Activated T-cell treated with anti-CD3 and anti-CD28 coated beads for 4 hours (primary cell): ENCODE measurements around the gene ZBTB40.

Experiments
- DNase-seq: peaks from one replicate; pipeline ENCODE4 v3.0.0-alpha.2; 2020

ZBTB40 gene

GRCh38 chr1:22507587-22507986, 55.9 kb downstream of the ZBTB40 start:
- DNase-seq, result no peak

DNA sequence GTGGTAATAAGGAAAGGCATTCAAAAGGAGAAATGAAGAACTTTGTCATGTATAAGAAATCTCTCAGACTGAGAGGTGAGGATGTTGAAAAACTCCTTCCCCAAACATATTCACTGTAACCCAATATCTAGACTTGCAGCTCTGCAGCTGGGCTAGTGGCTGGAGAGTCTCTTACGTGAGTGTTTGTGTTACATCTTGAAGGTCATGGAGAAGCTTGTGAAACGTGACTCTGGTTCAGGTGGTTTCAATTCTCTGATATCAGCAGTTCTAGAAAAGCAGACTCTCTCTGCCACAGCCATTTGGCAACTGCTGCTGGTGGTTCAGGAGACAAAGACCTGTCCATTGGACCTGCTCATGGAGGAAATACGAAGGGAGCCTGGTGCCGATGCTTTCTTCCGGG, 56.7 kb downstream of the ZBTB40 start:
- no peak for DNase-seq

GRCh38 chr1:22508991-22509390, 57.3 kb downstream of the ZBTB40 start:
- DNase-seq, result no peak

- no peak for DNase-seq
These were observed 58.2 kb downstream of the ZBTB40 start for GRCh38 chr1:22509815-22510214.

DNA sequence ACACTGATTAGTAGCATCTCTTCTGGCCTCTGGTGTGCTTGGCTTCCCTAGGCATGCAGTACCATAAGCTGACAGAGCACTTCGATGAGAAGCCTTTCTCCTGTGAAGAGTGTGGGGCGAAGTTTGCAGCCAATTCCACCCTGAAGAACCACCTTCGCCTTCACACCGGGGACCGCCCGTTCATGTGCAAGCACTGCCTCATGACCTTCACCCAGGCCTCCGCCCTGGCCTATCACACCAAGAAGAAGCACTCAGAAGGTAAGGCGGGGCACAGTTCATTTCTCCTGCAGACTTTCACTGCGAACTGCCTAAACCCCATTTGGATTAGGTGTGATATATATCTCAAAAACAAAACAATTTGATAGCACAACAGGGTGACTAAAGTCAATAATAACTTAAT, 61.2 kb downstream of the ZBTB40 start:
- DNase-seq, result no peak

- DNase-seq, result no peak
These were observed 65.4 kb downstream of the ZBTB40 start for GRCh38 chr1:22516906-22517571.

GRCh38 chr1:22517956-22518355, 66.3 kb downstream of the ZBTB40 start:
- DNase-seq, result no peak

GRCh38 chr1:22518379-22518778, 66.7 kb downstream of the ZBTB40 start:
- no peak for DNase-seq

GRCh38 chr1:22520871-22521270, 69.2 kb downstream of the ZBTB40 start:
- DNase-seq, result no peak

DNA sequence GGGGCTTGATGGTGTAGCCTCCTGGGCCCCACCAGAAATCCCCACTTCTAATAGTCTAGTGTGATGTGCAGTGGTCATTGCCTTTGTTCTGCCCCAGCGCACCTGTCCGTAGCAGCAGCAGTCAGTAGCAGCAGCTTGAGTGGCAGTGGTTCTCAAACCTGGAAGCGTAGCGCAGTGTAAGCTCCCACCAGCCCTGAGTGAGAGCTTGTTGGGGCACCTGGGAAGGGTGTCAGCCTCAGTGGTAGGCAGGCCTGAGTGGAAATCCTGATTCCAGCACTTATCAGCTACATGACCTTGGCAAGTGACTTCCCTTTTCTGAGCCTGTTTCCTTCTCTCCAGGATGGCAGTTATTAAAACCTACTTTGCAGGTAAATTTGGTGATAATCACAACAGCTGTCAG, 70.0 kb downstream of the ZBTB40 start:
- no peak for DNase-seq

- no peak for DNase-seq
These were observed 70.6 kb downstream of the ZBTB40 start for GRCh38 chr1:22522221-22522743.

DNA sequence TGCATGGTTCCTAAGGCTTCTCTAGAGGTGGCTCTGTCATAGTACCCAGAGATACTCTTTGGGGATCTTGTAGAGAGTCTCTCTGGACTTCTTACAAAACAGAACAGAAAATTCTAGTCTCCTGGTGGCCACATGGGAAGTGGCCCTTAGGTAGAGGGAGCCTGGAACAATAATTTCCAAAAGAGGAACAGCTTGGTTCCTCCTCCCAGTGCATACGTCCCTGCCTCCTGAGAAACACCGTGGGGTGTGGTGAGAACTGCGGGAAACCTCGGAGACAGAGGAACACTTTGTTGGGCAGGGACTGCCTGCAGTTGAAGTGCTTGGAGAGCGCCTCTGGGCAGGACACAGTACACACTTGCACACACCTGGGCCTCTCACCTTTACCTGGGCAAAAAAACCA, 72.8 kb downstream of the ZBTB40 start:
- DNase-seq, result no peak

DNA sequence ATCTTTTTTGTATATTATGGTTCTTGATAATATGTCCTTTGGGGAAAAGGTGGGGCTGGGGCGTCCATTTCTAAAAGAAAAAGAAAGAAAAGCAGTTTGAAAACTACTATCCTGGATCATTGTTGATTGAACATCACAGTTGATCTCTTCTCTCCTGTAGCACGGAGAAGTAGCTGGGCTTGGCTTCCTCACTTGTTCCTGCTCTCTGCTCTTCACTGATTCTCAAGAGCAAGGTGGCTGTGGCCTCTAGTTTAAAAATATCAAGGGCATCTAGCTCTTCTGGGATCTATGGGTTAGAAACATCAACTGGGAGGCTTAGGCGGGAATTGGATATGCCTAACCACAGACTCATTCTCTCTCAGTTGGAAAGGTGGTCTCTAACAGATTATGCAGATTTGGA, 73.6 kb downstream of the ZBTB40 start:
- DNase-seq, result no peak

DNA sequence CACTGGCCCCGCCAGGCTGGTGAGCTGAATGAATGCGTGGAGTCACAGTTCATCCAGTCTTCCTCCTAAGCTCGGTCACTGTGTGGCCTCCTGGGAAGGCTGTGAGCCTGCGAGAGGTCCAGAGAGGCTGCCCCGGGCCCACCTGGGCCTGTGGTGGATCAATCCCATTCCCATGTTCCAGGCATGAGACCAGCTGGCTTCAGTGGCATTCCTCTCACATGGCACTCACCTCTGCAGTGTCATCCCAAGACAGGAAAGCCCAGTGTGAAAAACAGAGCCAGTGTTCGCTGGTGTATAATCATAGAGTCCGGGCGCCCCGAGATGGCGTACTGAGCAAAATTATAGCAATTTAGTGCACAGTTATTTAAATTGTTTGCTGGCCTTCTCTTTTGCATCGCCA, 74.0 kb downstream of the ZBTB40 start:
- DNase-seq, result no peak

GRCh38 chr1:22526098-22526497, 74.4 kb downstream of the ZBTB40 start:
- DNase-seq, result no peak

- DNase-seq, result no peak
These were observed 75.0 kb downstream of the ZBTB40 start for GRCh38 chr1:22526677-22527076.

DNA sequence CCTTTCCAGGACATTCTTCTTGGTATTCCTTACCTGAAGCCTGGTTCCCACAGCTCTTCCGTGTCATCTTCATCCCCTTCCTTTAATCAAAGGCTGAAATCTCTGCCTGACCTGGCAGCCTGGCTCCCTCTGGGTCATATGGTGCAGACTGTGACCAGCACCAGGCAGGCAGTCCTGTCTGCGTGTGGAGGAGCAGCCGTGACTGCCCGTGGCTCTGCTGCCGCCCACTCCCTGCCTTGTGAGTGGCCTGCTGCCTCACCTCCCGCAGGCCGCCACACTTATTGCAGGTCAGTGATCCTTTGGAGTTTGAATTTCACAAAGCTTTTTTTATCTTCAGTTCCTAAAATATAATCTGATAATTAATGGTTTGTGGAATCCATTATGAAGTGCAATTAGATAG, 75.5 kb downstream of the ZBTB40 start:
- DNase-seq, result no peak

- DNase-seq, result no peak
These were observed 76.1 kb downstream of the ZBTB40 start for GRCh38 chr1:22527555-22528296.

DNA sequence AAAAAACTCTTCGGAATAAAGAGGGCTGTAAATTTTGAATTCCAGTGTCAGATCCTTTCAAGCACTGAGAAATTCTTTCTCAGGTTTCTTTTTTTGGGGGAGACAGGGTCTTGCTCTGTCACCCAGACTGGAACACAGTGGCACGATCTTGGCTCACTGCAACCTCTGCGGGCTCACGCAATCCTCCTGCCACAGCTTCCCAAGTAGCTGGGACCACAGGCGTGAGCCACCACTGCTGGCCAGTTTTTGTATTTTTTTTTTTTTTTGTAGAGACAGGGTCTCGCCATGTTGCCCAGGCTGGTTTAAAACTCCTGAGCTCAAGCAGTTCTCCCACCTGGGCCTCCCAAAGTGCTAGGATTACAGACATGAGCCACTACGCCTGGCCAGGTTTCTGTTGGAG, 76.8 kb downstream of the ZBTB40 start:
- DNase-seq, result no peak

DNA sequence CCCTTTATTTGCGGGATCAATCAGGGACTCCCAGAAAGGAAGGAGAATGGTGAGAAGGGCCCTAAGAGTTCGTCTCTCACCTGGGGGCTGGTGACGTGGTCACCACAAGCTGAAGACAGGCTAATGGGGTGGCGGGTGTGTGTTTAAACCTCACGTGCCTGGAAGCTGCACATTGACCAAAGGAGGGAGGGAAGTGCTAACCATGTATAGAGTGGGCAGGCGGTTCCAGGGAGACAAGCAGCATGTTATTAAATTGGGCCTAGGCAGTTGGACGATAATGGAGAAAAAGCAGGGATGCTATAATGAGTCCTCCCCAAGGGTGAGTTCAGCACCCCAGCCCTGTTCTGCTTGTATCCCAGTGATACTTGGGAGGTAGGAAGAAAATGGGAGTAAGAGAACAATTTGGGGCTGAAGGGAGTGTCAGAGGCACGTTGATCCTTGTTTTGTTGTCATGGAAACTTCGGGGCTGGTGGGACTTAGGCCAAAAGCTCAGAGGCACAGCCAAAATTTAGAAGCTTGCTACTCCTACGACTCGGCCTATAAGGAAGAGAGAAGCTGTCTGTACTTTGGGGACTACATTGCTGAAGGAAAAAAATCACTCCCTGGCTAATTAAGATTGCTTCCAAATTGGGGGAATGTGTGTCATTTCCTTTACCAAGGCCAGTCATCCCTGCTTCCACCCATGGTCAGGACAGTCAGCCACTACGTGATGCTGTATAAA, 78.4 kb downstream of the ZBTB40 start:
- no peak for DNase-seq

DNA sequence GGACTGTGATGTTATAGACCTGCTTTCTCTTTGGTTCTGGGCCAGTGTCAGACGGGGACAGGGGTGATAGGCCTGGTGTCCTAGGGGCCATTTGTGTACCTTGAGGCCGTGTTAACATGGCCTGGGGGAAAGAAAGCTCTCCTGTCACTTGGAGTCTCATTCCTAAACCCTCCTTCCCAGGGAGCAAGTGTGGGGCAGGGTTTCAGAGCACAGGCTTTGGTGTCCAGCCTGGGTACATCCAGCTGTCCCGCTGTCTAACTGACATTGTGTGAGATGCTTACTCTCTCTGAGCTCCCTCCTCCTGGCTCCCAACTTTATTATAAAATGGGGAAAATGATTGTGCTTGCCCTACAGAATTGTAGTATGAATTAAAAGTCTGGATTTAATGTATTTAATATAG, 79.1 kb downstream of the ZBTB40 start:
- no peak for DNase-seq

DNA sequence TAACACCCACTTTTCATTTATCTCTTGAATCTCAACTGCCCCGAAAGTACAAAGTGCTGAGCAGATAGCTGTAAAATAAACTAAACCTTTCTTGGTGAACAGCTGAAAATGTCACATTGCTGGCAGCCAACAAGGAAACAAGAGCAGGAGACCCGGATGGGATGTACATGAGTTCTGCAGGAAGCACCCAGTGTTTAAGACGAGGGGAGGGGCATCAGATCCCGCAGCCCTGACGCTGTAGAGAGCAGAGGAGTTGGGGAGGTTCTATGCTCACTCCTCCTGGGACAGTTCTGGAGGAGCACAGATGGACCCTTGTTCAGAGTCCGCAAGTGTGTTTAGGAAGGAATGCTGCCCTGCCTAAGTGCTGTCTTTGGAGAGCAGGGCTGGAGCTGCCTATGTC, 79.6 kb downstream of the ZBTB40 start:
- no peak for DNase-seq

DNA sequence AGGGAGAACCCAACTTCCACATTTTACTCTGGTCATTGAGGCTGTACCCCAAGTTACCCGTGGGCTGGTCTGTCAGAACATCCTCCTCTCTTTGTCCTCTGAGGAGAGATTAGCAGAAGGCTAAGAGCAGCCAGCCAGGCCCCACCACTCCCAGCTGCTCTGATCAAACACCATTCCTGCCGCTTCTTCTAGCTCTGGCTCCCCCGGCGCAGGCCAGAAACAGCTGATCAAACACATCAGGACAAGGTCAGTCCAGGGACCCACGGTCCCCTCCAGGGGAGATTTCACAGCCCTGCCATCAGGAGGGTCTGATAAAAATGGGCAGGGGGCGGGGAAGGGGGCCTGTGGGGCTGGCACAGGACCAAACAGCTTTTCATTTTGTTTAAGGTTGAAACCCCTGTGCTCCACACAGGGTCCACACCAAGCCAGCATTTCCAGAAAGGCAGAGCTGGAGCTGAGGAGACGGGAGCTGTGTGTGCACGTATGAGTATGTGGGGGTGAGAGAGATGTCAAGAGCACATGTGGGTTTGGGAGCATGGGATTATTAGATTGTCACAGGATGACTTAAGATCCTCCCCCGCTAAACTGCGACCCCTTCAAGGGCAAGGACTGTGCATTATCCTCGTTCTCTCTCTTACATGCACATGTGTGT, 81.7 kb downstream of the ZBTB40 start:
- no peak for DNase-seq
